GM23248 (cell line): ENCODE results near the gene ARHGEF28. TPM values are rescaled to one million over a fixed set of nuclear protein-coding genes. Genes with fewer than 3 reads are reported as not detected.
A peak's percentile ranks its signal among the peaks of the same experiment; 100 is the strongest.

Source experiments
- DNase-seq: peaks from one replicate; pipeline ENCODE4 v3.0.0-alpha.2; 2015
- H2AFZ ChIP-seq: fragments of 200-600 bp; sonication (generic); 2 replicates; pipeline ENCODE4 v1.6.1; 2016; ENCODE audit warnings: antibody characterized with exemption
- H3F3A ChIP-seq: fragments of 200-600 bp; sonication (generic); 2 replicates; pipeline ENCODE4 v1.6.1; 2016; ENCODE audit warnings: mild to moderate bottlenecking, antibody characterized with exemption, mixed run types; ENCODE audit not compliant: insufficient read depth
- H3K27ac ChIP-seq: fragments of 200-600 bp; sonication (generic); 2 replicates; pipeline ENCODE4 v1.5.1; 2016; ENCODE audit warnings: mild to moderate bottlenecking
- H3K27me3 ChIP-seq: fragments of 200-600 bp; sonication (generic); replicated peaks from 2 replicates; pipeline ENCODE4 v1.6.1; 2016; ENCODE audit warnings: mild to moderate bottlenecking; ENCODE audit not compliant: insufficient read depth
- H3K36me3 ChIP-seq: fragments of 200-600 bp; sonication (generic); 2 replicates; pipeline ENCODE4 v1.6.1; 2016; ENCODE audit warnings: low read depth, mild to moderate bottlenecking
- H3K4me1 ChIP-seq: fragments of 200-600 bp; sonication (generic); 2 replicates; pipeline ENCODE4 v1.6.1; 2016; ENCODE audit warnings: mild to moderate bottlenecking; ENCODE audit not compliant: insufficient read depth
- H3K4me2 ChIP-seq: fragments of 200-600 bp; sonication (generic); one replicate; pipeline ENCODE4 v1.6.1; 2016; ENCODE audit warnings: mild to moderate bottlenecking; ENCODE audit not compliant: unreplicated experiment
- H3K4me3 ChIP-seq: fragments of 200-600 bp; sonication (generic); 2 replicates; pipeline ENCODE4 v1.5.1; 2016; ENCODE audit warnings: mild to moderate bottlenecking
- H3K79me2 ChIP-seq: fragments of 200-600 bp; sonication (generic); 2 replicates; pipeline ENCODE4 v1.6.1; 2016; ENCODE audit warnings: mild to moderate bottlenecking; ENCODE audit not compliant: insufficient read depth
- H3K9ac ChIP-seq: fragments of 200-600 bp; sonication (generic); 2 replicates; pipeline ENCODE4 v1.6.1; 2016; ENCODE audit warnings: mild to moderate bottlenecking
- H3K9me2 ChIP-seq: fragments of 200-600 bp; sonication (generic); 2 replicates; pipeline ENCODE4 v1.6.1; 2016; ENCODE audit warnings: mixed run types, mild to moderate bottlenecking, moderate library complexity; ENCODE audit not compliant: insufficient read depth
- H3K9me3 ChIP-seq: fragments of 200-600 bp; sonication (generic); one replicate; pipeline ENCODE4 v1.6.1; 2017; ENCODE audit warnings: low read depth
- H4K20me1 ChIP-seq: fragments of 200-600 bp; sonication (generic); 2 replicates; pipeline ENCODE4 v1.6.0; 2016; ENCODE audit not compliant: insufficient read depth
- EZH2 ChIP-seq: fragments of 200-600 bp; sonication (generic); IDR thresholded peaks from 2 replicates; pipeline ENCODE4 v1.6.1; 2018; ENCODE audit warnings: antibody characterized with exemption, mild to moderate bottlenecking; ENCODE audit not compliant: insufficient read depth, poor library complexity, severe bottlenecking
- EZH2phosphoT487 ChIP-seq: fragments of 200-600 bp; sonication (generic); IDR thresholded peaks from 2 replicates; pipeline ENCODE4 v1.6.1; 2018; ENCODE audit warnings: antibody characterized with exemption, moderate library complexity, mild to moderate bottlenecking, low read depth; ENCODE audit not compliant: insufficient read depth
- WGBS, 2 experiments: methylation state at CpG; one replicate each; pipeline ENCODE4 v1.1.6; 2015 to 2017; ENCODE audit warnings: low lambda C conversion rate in 2 of 2, low coverage in 1 of 2; ENCODE audit errors: missing lambda C conversion rate in 2 of 2; 5-methylcytosine and 5-hydroxymethylcytosine counted together
- in situ Hi-C: fragments of 300-500 bp; cut with MboI; formaldehyde crosslinking; loops from 2 replicates; pipeline ENCODE4 v1.15.0; 2020
- polyA plus RNA-seq: library from polyadenylated mRNA; unstranded; fragments of >200 nt; fragmentation: Nextera tagmentation; extraction: Ambion mirVana; gene quantifications from 2 replicates; pipeline ENCODE4 v1.2.1, GENCODE V29; 2016
- total RNA-seq: library from RNA; depleted of rRNA; stranded (reverse); fragments of >200 nt; shearing (Covaris generic); gene quantifications from 2 replicates; pipeline ENCODE4 v1.2.3, GENCODE V29; 2014

ARHGEF28 gene
- total and polyA plus RNA-seq, 2 experiments from 2014 or later: 5.0 to 9.6 TPM

GRCh38 chr5:73887688-73888087 is 261.7 kb downstream of the ARHGEF28 start:
- no peak overlapping the region for H2AFZ ChIP-seq
- no peaks in the 10 kb centered on the region for H3K27me3 ChIP-seq
- in situ Hi-C loops: no loop called here
- TF ChIP-seq EZH2phosphoT487 (no peak), EZH2 (no peak)
- no peak overlapping the region for H3K4me2 ChIP-seq
- no peak for DNase-seq
- H3F3A ChIP-seq: 0 out of 2 replicates have a peak, but pooled peaks cover 4% of the 10 kb centered on the region
- no peaks in the 10 kb centered on the region for H3K79me2 ChIP-seq
- no peak overlapping the region for H3K4me3 ChIP-seq
- H3K9ac ChIP-seq: no peak overlapping the region
- no peak overlapping the region for H3K27ac ChIP-seq
- no peaks in the 10 kb centered on the region for H4K20me1 ChIP-seq
- no peaks in the 10 kb centered on the region for H3K9me2 ChIP-seq
- H3K4me1 ChIP-seq: peaks cover 5% of the 10 kb centered on the region
- no peaks in the 10 kb centered on the region for H3K36me3 ChIP-seq
- WGBS, 2 experiments: 97 to 100% methylated on average over 4 of the region's 4 CpGs
- no peaks in the 10 kb centered on the region for H3K9me3 ChIP-seq

GRCh38 chr5:73890569-73890968 is 264.6 kb downstream of the ARHGEF28 start:
- Histone ChIP-seq H3K4me1 (peaks cover 12% of the 10 kb centered on the region), H4K20me1 (no peaks in the 10 kb centered on the region), H3K79me2 (no peaks in the 10 kb centered on the region), H3K4me2 (no peak overlapping the region), H3K27me3 (no peaks in the 10 kb centered on the region), H3K9me3 (no peaks in the 10 kb centered on the region), H3K9me2 (no peaks in the 10 kb centered on the region), H2AFZ (no peak overlapping the region), H3K9ac (no peak overlapping the region), H3K27ac (no peak overlapping the region), H3F3A (peaks cover 14% of the 10 kb centered on the region), H3K4me3 (no peak overlapping the region), H3K36me3 (no peaks in the 10 kb centered on the region)
- in situ Hi-C loops: no loop called here
- TF ChIP-seq EZH2 (no peak), EZH2phosphoT487 (no peak)
- 93 to 96% methylated on average over 4 of the region's 4 CpGs for WGBS, 2 experiments
- DNase-seq: no peak

GRCh38 chr5:73892218-73892617 is 266.2 kb downstream of the ARHGEF28 start:
- DNase-seq: no peak
- no peaks in the 10 kb centered on the region for H3K36me3 ChIP-seq
- no peaks in the 10 kb centered on the region for H3K27me3 ChIP-seq
- no peaks in the 10 kb centered on the region for H3K9me3 ChIP-seq
- in situ Hi-C loops: no loop called here
- 98 to 100% methylated on average over 6 of the region's 6 CpGs for WGBS, 2 experiments
- H3K79me2 ChIP-seq: no peaks in the 10 kb centered on the region
- peak overlapping the region; percentile 3 for H3K4me2 ChIP-seq
- H3K27ac ChIP-seq: peak overlapping the region; percentile 87
- H3K4me1 ChIP-seq: peaks cover 12% of the 10 kb centered on the region
- no peak overlapping the region for H3K9ac ChIP-seq
- H3F3A ChIP-seq: peaks cover 14% of the 10 kb centered on the region
- no peak overlapping the region for H3K4me3 ChIP-seq
- TF ChIP-seq EZH2: no peak
- TF ChIP-seq EZH2phosphoT487: no peak
- no peaks in the 10 kb centered on the region for H3K9me2 ChIP-seq
- H4K20me1 ChIP-seq: no peaks in the 10 kb centered on the region
- H2AFZ ChIP-seq: no peak overlapping the region

DNA sequence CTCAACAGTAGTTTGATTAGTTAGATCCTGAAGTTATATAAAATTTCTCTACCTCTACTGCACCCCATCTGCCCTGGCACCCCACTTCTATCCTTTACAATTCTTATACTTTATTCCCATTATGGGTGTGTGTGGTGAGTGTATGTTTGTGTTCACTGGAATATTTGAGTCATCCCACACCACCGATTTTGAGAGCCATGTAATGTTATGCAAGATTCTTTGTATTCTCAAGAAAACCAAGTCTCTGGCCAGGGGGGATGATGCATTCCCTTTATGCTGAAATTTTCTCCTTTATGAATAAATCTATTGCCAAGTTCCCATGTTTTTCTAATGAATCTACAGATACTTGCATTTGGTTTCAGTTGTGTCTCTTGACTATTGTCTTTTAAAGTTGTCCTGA is 266.8 kb downstream of the ARHGEF28 start:
- peak; percentile 96 for DNase-seq
- no peaks in the 10 kb centered on the region for H4K20me1 ChIP-seq
- H3K27ac ChIP-seq: peak overlapping the region; percentile 87
- H3F3A ChIP-seq: peaks cover 14% of the 10 kb centered on the region
- 0% methylated on average over 1 of the region's 1 CpG for WGBS, 2 experiments
- H2AFZ ChIP-seq: no peak overlapping the region
- H3K27me3 ChIP-seq: no peaks in the 10 kb centered on the region
- H3K4me2 ChIP-seq: peak overlapping the region; percentile 39
- no peaks in the 10 kb centered on the region for H3K9me2 ChIP-seq
- TF ChIP-seq EZH2: no peak
- no peak for TF ChIP-seq EZH2phosphoT487
- H3K4me3 ChIP-seq: peak overlapping the region; percentile 12; the same call in 1 of the 2 replicates
- in situ Hi-C loops: no loop called here
- H3K36me3 ChIP-seq: no peaks in the 10 kb centered on the region
- H3K9ac ChIP-seq: peak overlapping the region; percentile 45; the same call in 1 of the 2 replicates
- H3K9me3 ChIP-seq: no peaks in the 10 kb centered on the region
- H3K4me1 ChIP-seq: peaks cover 12% of the 10 kb centered on the region
- H3K79me2 ChIP-seq: no peaks in the 10 kb centered on the region

DNA sequence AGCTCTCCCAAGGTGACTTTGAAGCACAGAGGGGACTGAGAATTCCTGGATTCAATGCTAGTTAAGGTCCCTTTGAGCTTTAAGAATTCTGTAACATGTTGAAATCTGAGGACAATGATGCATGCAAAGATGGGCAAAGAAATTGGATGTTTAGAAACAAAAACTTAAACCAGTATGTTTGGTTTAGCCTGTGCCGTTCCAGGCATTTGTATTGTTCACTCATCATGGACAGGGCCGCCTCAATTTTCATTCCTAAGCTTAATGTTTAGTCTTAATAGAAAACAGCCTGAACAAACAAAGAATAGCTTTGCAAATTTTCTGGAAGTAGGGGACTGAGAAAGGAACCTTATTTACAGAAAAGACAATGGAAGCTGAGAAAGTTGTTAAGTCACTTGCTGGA is 267.8 kb downstream of the ARHGEF28 start:
- Histone ChIP-seq H3K9me2 (no peaks in the 10 kb centered on the region), H3K9me3 (no peaks in the 10 kb centered on the region), H3K27me3 (no peaks in the 10 kb centered on the region), H3K4me3 (no peak overlapping the region), H3K36me3 (no peaks in the 10 kb centered on the region), H3K4me2 (no peak overlapping the region), H3K79me2 (no peaks in the 10 kb centered on the region), H3K9ac (no peak overlapping the region), H4K20me1 (no peaks in the 10 kb centered on the region), H2AFZ (no peak overlapping the region), H3K27ac (peak overlapping the region; percentile 87), H3F3A (peaks cover 14% of the 10 kb centered on the region), H3K4me1 (peaks cover 12% of the 10 kb centered on the region)
- DNase-seq: no peak
- WGBS, 2 experiments: 97 to 98% methylated on average over 2 of the region's 2 CpGs
- in situ Hi-C loops: no loop called here
- no peak for TF ChIP-seq EZH2
- TF ChIP-seq EZH2phosphoT487: no peak
